Activated naive CD4-positive, alpha-beta T cell treated with anti-CD3 and anti-CD28 coated beads, Interleukin-2, amount 50 U/mL, for 16 hours (primary cell): ENCODE data around the gene MBLAC1.

Experiments used
- DNase-seq: peaks from one replicate; pipeline ENCODE4 v3.0.0-alpha.2; 2020

MBLAC1 gene

GRCh38 chr7:100126931-100127865, at the start of gene MBLAC1:
Gene MBLAC1 (plus strand): TSS chr7:100126967. CDS start chr7:100127396, 429 bp downstream.
- DNase-seq, result peak; percentile 89

- DNase-seq, result no peak
Observed at GRCh38 chr7:100077205-100077604, 49.6 kb upstream of the MBLAC1 start.

GRCh38 chr7:100079024-100079560, 47.7 kb upstream of the MBLAC1 start:
- no peak for DNase-seq

- DNase-seq, result no peak
Observed at GRCh38 chr7:100080907-100081534, 45.7 kb upstream of the MBLAC1 start.

GRCh38 chr7:100081535-100082102, 45.1 kb upstream of the MBLAC1 start, which contains the start of gene ZNF3:
Gene ZNF3 (minus strand): TSS chr7:100081723. CDS start chr7:100077357, 4,366 bp downstream.
- DNase-seq, result peak; percentile 97

GRCh38 chr7:100082978-100083377, 43.8 kb upstream of the MBLAC1 start:
- no peak for DNase-seq

GRCh38 chr7:100085515-100085914, 41.3 kb upstream of the MBLAC1 start:
- no peak for DNase-seq

GRCh38 chr7:100087055-100087750, 39.6 kb upstream of the MBLAC1 start:
- DNase-seq, result no peak

GRCh38 chr7:100088095-100088620, 38.6 kb upstream of the MBLAC1 start:
- no peak for DNase-seq

GRCh38 chr7:100088621-100089457, 37.9 kb upstream of the MBLAC1 start, which contains the start of gene COPS6:
Gene COPS6 (plus strand): TSS chr7:100088969. CDS start chr7:100088991, 22 bp downstream.
- DNase-seq, result peak; percentile 88

GRCh38 chr7:100089458-100090196, 37.1 kb upstream of the MBLAC1 start:
- no peak for DNase-seq

GRCh38 chr7:100090527-100091410, 36.0 kb upstream of the MBLAC1 start:
- no peak for DNase-seq

GRCh38 chr7:100091411-100092181, 35.2 kb upstream of the MBLAC1 start:
- no peak for DNase-seq

- DNase-seq, result no peak
Observed at GRCh38 chr7:100093054-100093453, 33.7 kb upstream of the MBLAC1 start.

GRCh38 chr7:100093498-100093897, 33.3 kb upstream of the MBLAC1 start:
- DNase-seq, result no peak

GRCh38 chr7:100093925-100094486, 32.8 kb upstream of the MBLAC1 start:
- DNase-seq, result no peak

GRCh38 chr7:100095289-100095688, 31.5 kb upstream of the MBLAC1 start:
- DNase-seq, result no peak

- no peak for DNase-seq
Observed at GRCh38 chr7:100095704-100096103, 31.1 kb upstream of the MBLAC1 start.
